A549 (cell line): ENCODE measurements around the gene HDAC7. TPM values are rescaled to one million over a fixed set of nuclear protein-coding genes. Genes with fewer than 3 reads are reported as not detected.

ENCODE experiments used
- polyA plus RNA-seq, 4 experiments: library from polyadenylated mRNA; depleted of rRNA in 3 of 4; stranded (reverse); fragments of >200 nt; fragmentation: RNase III in 1 of 4; extraction: RNeasy Plus Mini Kit Qiagen cat#74134 plus additional on column Dnase treatment in 1 of 4; gene quantifications; 2 replicates in 3 of 4; 3 replicates in 1 of 4; pipeline ENCODE4 v1.2.3, GENCODE V29; 2011 to 2017

The HDAC7 gene
- polyA plus RNA-seq, 2 of the 4 experiments (the other 2 are of a cell fraction): 17.2 to 36.0 TPM

Other genes with a start within 250 kb of the HDAC7 start
- 51.9 and 74.6 TPM in 2 replicates for gene RPAP3, start 113.9 kb downstream of the HDAC7 start, polyA plus RNA-seq (2011; rRNA removed)
- 49.1 to 51.6 TPM (median 49.5 TPM) in 3 replicates for gene RPAP3, start 113.9 kb downstream of the HDAC7 start, polyA plus RNA-seq (2017; fragmentation: RNase III; extraction: RNeasy Plus Mini Kit Qiagen cat#74134 plus additional on column Dnase treatment)
- gene ENDOU, start 94.4 kb downstream of the HDAC7 start, polyA plus RNA-seq (2011; rRNA removed): not detected in 2 replicates
- gene ENDOU, start 94.4 kb downstream of the HDAC7 start, polyA plus RNA-seq (2017; fragmentation: RNase III; extraction: RNeasy Plus Mini Kit Qiagen cat#74134 plus additional on column Dnase treatment): not detected in 3 replicates
- 0.70 and 0.75 TPM in 2 replicates for gene RAPGEF3, start 61.0 kb downstream of the HDAC7 start, polyA plus RNA-seq (2011; rRNA removed)
- gene RAPGEF3, start 61.0 kb downstream of the HDAC7 start, polyA plus RNA-seq (2017; fragmentation: RNase III; extraction: RNeasy Plus Mini Kit Qiagen cat#74134 plus additional on column Dnase treatment): 0.69 to 0.89 TPM (median 0.88 TPM) in 3 replicates
- gene SLC48A1, start 46.7 kb downstream of the HDAC7 start, polyA plus RNA-seq (2011; rRNA removed): 25.1 and 27.3 TPM in 2 replicates
- gene SLC48A1, start 46.7 kb downstream of the HDAC7 start, polyA plus RNA-seq (2017; fragmentation: RNase III; extraction: RNeasy Plus Mini Kit Qiagen cat#74134 plus additional on column Dnase treatment): 32.6 to 35.2 TPM (median 33.3 TPM) in 3 replicates
- gene VDR, start 85.1 kb upstream of the HDAC7 start, polyA plus RNA-seq (2011; rRNA removed): 2.1 and 2.2 TPM in 2 replicates
- 1.9 to 2.0 TPM (median 1.9 TPM) in 3 replicates for gene VDR, start 85.1 kb upstream of the HDAC7 start, polyA plus RNA-seq (2017; fragmentation: RNase III; extraction: RNeasy Plus Mini Kit Qiagen cat#74134 plus additional on column Dnase treatment)
- gene TMEM106C, start 143.7 kb upstream of the HDAC7 start, polyA plus RNA-seq (2011; rRNA removed): 236 and 331 TPM in 2 replicates
- 166 to 178 TPM (median 178 TPM) in 3 replicates for gene TMEM106C, start 143.7 kb upstream of the HDAC7 start, polyA plus RNA-seq (2017; fragmentation: RNase III; extraction: RNeasy Plus Mini Kit Qiagen cat#74134 plus additional on column Dnase treatment)
- 0.01 TPM in 1 of 2 replicates, not detected in the other for gene COL2A1, start 184.6 kb upstream of the HDAC7 start, polyA plus RNA-seq (2011; rRNA removed)
- not detected in 3 replicates for gene COL2A1, start 184.6 kb upstream of the HDAC7 start, polyA plus RNA-seq (2017; fragmentation: RNase III; extraction: RNeasy Plus Mini Kit Qiagen cat#74134 plus additional on column Dnase treatment)